SK-N-SH treated with all-trans-retinoic acid at 6 μM for 48 hours (cell line): Measurements from ENCODE around the gene HCN4.

Source experiments
- CSDC2 ChIP-seq: fragments of 250-450 bp; sonication (Bioruptor Pico); IDR thresholded peaks from 2 replicates; pipeline ENCODE4 v1.5.0; 2020; ENCODE audit warnings: mild to moderate bottlenecking, moderate library complexity
- GLIS3 ChIP-seq: fragments of 250-450 bp; sonication (Bioruptor Pico); IDR thresholded peaks from 2 replicates; pipeline ENCODE4 v1.5.0; 2020; ENCODE audit warnings: mild to moderate bottlenecking, moderate library complexity
- RARB ChIP-seq: fragments of 250-450 bp; sonication (Bioruptor Pico); IDR thresholded peaks from 2 replicates; pipeline ENCODE4 v1.8.0; 2021; ENCODE audit warnings: mild to moderate bottlenecking, moderate library complexity
- TCF4 ChIP-seq: fragments of 250-450 bp; sonication (Bioruptor Pico); IDR thresholded peaks from 2 replicates; pipeline ENCODE4 v1.8.0; 2021; ENCODE audit warnings: mild to moderate bottlenecking, moderate library complexity, borderline replicate concordance
- ZC3H10 ChIP-seq: fragments of 250-450 bp; sonication (Bioruptor Pico); IDR thresholded peaks from 2 replicates; pipeline ENCODE4 v1.5.1; 2021; ENCODE audit warnings: mild to moderate bottlenecking, moderate library complexity
- ZFP3 ChIP-seq: fragments of 250-450 bp; sonication (Bioruptor Pico); IDR thresholded peaks from 2 replicates; pipeline ENCODE4 v1.5.0; 2020; ENCODE audit warnings: mild to moderate bottlenecking, moderate library complexity
- ZFP30 ChIP-seq: fragments of 450-650 bp; formaldehyde crosslinking; IDR thresholded peaks from 2 replicates; pipeline ENCODE4 v1.5.0; 2022; ENCODE audit warnings: mild to moderate bottlenecking, moderate library complexity
- ZNF565 ChIP-seq: fragments of 450-650 bp; formaldehyde crosslinking; conservative IDR thresholded peaks from 2 replicates; pipeline ENCODE4 v1.5.0; 2020; ENCODE audit warnings: low read depth, mild to moderate bottlenecking, moderate library complexity
- ZNF8 ChIP-seq: fragments of 450-650 bp; formaldehyde crosslinking; IDR thresholded peaks from 2 replicates; pipeline ENCODE4 v1.5.0; 2020; ENCODE audit warnings: mild to moderate bottlenecking, moderate library complexity
- TF ChIP-seq, protein P1 (sequence below): fragments of 250-450 bp; sonication (Bioruptor Pico); IDR thresholded peaks from 2 replicates; pipeline ENCODE4 v1.8.0; 2020; ENCODE audit warnings: mild to moderate bottlenecking, moderate library complexity, borderline replicate concordance
- TF ChIP-seq, protein P2 (sequence below): fragments of 250-450 bp; sonication (Bioruptor Pico); IDR thresholded peaks from 2 replicates; pipeline ENCODE4 v1.5.1; 2021; ENCODE audit warnings: mild to moderate bottlenecking, moderate library complexity

GRCh38 chr15:73389971-73390544, 21.3 kb upstream of the HCN4 start:
- TF ChIP-seq ZNF565 (CRISPR knock-in tag), result no peak
- no peak for TF ChIP-seq ZC3H10 (CRISPR knock-in tag)
- TF ChIP-seq, protein P1, sequence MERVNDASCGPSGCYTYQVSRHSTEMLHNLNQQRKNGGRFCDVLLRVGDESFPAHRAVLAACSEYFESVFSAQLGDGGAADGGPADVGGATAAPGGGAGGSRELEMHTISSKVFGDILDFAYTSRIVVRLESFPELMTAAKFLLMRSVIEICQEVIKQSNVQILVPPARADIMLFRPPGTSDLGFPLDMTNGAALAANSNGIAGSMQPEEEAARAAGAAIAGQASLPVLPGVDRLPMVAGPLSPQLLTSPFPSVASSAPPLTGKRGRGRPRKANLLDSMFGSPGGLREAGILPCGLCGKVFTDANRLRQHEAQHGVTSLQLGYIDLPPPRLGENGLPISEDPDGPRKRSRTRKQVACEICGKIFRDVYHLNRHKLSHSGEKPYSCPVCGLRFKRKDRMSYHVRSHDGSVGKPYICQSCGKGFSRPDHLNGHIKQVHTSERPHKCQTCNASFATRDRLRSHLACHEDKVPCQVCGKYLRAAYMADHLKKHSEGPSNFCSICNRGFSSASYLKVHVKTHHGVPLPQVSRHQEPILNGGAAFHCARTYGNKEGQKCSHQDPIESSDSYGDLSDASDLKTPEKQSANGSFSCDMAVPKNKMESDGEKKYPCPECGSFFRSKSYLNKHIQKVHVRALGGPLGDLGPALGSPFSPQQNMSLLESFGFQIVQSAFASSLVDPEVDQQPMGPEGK, result no peak
- no peak for TF ChIP-seq TCF4 (CRISPR knock-in tag)
- no peak for TF ChIP-seq ZFP3 (CRISPR knock-in tag)
- TF ChIP-seq, protein P2, sequence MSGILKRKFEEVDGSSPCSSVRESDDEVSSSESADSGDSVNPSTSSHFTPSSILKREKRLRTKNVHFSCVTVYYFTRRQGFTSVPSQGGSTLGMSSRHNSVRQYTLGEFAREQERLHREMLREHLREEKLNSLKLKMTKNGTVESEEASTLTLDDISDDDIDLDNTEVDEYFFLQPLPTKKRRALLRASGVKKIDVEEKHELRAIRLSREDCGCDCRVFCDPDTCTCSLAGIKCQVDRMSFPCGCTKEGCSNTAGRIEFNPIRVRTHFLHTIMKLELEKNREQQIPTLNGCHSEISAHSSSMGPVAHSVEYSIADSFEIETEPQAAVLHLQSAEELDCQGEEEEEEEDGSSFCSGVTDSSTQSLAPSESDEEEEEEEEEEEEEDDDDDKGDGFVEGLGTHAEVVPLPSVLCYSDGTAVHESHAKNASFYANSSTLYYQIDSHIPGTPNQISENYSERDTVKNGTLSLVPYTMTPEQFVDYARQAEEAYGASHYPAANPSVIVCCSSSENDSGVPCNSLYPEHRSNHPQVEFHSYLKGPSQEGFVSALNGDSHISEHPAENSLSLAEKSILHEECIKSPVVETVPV, result no peak
- no peak for TF ChIP-seq ZFP30 (CRISPR knock-in tag)
- TF ChIP-seq CSDC2 (CRISPR knock-in tag), result no peak
- no peak for TF ChIP-seq GLIS3 (CRISPR knock-in tag)
- no peak for TF ChIP-seq RARB (CRISPR knock-in tag)
- TF ChIP-seq ZNF8 (CRISPR knock-in tag), result no peak
